Measurements from ENCODE around the gene OR2V2. TPM values are rescaled to one million over a fixed set of nuclear protein-coding genes. Genes with fewer than 3 reads are reported as not detected.

The OR2V2 gene
- total RNA-seq: not detected

GRCh38 chr5:181146927-181147636 lies at the start of gene OR2V2:
Gene OR2V2, plus strand, starts transcription at chr5:181147586. Its CDS starts 7,357 bp downstream, at chr5:181154943.

GRCh38 chr5:181130832-181131496 lies 16.4 kb upstream of the OR2V2 start, which contains the start of gene OR2V1:
Gene OR2V1, minus strand, starts transcription at chr5:181131169. Its CDS starts 5,865 bp downstream, at chr5:181125304.

GRCh38 chr5:181204826-181205760 lies 57.7 kb downstream of the OR2V2 start, which contains the start of gene TRIM7:
Gene TRIM7, minus strand, starts transcription at chr5:181205196. Its CDS starts 86 bp downstream, at chr5:181205110.

Other genes with a start within 250 kb of the OR2V2 start
- not detected for gene BTNL8, start 248.4 kb upstream of the OR2V2 start, total RNA-seq
- gene BTNL3, start 158.7 kb upstream of the OR2V2 start, total RNA-seq: not detected
- gene BTNL9, start 107.3 kb upstream of the OR2V2 start, total RNA-seq: 4.2 TPM
- gene OR2V1, start 16.4 kb upstream of the OR2V2 start, total RNA-seq: not detected
- 1.6 TPM for gene TRIM7, start 57.6 kb downstream of the OR2V2 start, total RNA-seq
- 18.5 TPM for gene TRIM41, start 75.7 kb downstream of the OR2V2 start, total RNA-seq
- 3,012 TPM for gene RACK1, start 96.3 kb downstream of the OR2V2 start, total RNA-seq
- gene TRIM52, start 113.6 kb downstream of the OR2V2 start, total RNA-seq: 17.3 TPM
- not detected for gene OR4F3, start 219.7 kb downstream of the OR2V2 start, total RNA-seq

Data from diencephalon (tissue), 1 donor.